Fibroblast of peridontal ligament (primary cell): Measurements from ENCODE around the gene CCDC50.

Experiments
- DNase-seq: peaks from one replicate; pipeline ENCODE4 v3.0.0-alpha.2; 2010; ENCODE audit errors: extremely low read depth

CCDC50 gene, protein sequence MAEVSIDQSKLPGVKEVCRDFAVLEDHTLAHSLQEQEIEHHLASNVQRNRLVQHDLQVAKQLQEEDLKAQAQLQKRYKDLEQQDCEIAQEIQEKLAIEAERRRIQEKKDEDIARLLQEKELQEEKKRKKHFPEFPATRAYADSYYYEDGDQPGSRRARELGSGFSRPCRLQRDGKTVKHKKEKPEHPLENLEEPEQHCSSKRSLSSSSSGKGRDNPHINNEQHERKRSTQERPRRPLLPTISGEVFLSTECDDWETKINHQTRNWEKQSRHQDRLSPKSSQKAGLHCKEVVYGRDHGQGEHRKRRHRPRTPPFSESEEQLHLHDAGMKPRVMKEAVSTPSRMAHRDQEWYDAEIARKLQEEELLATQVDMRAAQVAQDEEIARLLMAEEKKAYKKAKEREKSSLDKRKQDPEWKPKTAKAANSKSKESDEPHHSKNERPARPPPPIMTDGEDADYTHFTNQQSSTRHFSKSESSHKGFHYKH

GRCh38 chr3:191328962-191329653, at the start of gene CCDC50:
Gene CCDC50, plus strand, starts transcription at chr3:191329394. Its CDS starts 281 bp downstream, at chr3:191329675.
- DNase-seq = peak; percentile 62

- DNase-seq = no peak
Observed at GRCh38 chr3:191280111-191280510, 49.1 kb upstream of the CCDC50 start.

GRCh38 chr3:191280882-191281281, 48.3 kb upstream of the CCDC50 start:
- DNase-seq = no peak

- DNase-seq = peak; percentile 72
Observed at GRCh38 chr3:191282251-191283185, 46.7 kb upstream of the CCDC50 start.

DNA sequence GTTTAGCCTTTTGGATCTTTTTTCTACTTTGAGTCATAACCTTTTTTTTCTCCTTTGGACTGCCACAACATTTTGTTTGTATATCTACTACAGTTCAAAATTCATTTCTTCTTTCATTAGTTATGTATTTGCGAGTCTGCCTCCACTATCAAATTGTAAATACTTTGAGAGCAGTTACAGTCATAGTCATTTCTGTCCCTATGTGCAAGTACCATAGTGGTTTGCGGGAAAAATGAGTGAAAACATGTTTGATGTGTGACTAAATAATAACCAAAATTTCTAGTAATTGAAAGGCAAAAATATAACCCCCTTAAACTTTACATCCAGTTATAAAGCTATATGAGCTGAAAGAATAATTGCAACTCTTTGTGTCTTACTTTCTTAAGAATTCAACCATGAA, 45.8 kb upstream of the CCDC50 start:
- no peak for DNase-seq

GRCh38 chr3:191290311-191291025, 38.7 kb upstream of the CCDC50 start:
- peak; percentile 51 for DNase-seq

DNA sequence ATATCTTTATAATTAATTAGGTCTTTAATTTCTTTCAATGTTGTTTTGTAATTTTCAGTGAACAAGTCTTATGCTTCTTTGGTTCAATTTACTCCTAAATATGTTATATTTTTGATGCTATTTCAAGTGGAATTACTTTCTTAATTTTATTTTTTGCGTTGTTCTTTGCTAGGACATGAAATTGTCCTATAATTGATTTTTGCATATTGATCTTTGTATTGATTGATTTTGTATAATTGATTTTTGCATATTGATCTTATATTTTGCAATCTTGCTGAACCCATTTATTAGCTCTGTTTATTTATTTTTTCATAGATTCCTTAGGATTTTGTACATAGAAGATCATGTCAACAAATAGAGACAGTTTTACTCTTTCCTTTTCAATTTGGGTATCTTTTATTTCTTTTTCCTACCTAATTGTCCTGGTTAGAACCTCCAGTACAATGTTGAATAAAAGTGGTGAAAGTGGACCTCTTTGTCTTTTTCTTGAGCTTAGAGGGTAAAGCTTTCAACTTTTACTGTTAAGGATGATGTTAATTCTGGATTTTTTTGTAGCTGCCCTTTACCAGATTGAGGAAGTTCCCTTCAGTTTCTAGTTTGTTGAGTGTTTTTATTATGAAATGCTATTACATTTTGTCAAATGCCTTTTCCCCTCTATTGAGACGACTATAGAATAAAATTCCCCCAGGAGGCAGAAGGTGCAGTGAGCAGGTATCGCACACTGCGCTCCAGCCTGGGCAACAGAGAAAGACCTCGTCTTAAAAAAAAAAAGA, 36.8 kb upstream of the CCDC50 start:
- DNase-seq = no peak

GRCh38 chr3:191294291-191294690, 34.9 kb upstream of the CCDC50 start:
- no peak for DNase-seq

- no peak for DNase-seq
Observed at GRCh38 chr3:191296041-191296541, 33.1 kb upstream of the CCDC50 start.

- no peak for DNase-seq
Observed at GRCh38 chr3:191298846-191299245, 30.3 kb upstream of the CCDC50 start.

GRCh38 chr3:191300422-191300821, 28.8 kb upstream of the CCDC50 start:
- DNase-seq = no peak

- DNase-seq = no peak
Observed at GRCh38 chr3:191301017-191301416, 28.2 kb upstream of the CCDC50 start.

DNA sequence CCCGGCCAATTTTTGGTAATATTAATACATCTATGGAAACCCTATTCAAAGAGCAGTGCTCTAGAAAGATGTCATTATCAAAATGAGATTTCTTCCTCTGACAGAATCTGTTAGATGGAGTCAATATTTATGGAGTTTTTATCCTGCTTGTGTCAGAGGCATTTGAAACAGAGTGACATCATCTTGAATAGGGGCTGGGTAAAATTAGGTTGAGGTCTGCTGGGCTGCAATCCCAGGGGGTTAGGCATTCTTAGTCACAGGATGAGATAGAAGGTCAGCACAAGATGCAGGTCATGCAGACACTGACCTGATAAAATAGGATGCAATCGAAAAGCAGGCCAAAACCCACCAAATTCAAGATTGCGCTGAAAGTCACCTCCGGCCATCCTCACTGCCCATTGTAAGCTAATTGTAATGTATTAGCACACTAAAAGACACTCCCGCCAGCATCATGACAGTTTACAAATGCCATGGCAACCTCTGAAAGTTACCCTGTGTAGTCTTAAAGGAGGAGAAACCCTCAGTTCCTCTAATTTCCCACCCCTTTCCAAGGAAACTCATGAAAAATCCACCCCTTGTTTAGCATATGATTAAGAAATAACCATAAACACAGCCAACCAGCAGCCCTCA, 27.3 kb upstream of the CCDC50 start:
- DNase-seq = no peak

DNA sequence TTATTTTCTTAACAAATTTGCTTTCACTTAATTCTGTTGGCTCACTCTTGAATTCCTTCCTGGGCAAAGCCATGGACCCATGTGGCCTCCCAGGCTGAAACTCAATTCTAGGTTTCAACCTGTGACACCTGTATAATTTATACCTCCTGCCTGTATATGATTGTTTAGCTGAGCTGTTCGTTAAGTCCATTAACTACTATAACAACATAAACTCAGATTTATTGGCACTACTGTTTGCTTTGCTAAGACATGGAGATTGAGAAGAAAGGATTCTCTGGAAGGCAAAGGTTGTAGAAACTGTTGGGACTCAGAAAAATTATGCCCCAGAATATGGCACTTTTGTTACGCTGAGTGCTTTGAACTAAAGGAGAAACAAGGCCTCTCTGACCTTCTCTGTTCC, 26.7 kb upstream of the CCDC50 start:
- no peak for DNase-seq

GRCh38 chr3:191303596-191303995, 25.6 kb upstream of the CCDC50 start:
- no peak for DNase-seq

DNA sequence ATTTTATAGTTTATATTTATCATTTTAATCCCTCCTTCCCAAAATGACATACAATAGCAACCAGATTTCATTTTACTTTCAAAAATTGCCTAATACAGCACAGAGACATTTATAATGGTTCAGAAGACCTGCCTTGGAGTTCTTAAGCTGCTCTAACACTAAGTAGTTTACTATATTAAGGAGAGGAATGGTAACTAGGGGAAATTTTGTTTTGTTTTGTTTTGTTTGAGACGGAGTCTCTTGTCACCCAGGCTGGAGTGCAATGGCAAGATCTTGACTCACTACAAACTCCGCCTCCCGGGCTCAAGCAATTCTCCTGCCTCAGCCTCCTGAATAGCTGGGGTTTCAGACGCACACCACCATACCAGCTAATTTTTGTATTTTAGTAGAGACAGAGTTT, 22.8 kb upstream of the CCDC50 start:
- no peak for DNase-seq

GRCh38 chr3:191307341-191307740, 21.9 kb upstream of the CCDC50 start:
- no peak for DNase-seq

DNA sequence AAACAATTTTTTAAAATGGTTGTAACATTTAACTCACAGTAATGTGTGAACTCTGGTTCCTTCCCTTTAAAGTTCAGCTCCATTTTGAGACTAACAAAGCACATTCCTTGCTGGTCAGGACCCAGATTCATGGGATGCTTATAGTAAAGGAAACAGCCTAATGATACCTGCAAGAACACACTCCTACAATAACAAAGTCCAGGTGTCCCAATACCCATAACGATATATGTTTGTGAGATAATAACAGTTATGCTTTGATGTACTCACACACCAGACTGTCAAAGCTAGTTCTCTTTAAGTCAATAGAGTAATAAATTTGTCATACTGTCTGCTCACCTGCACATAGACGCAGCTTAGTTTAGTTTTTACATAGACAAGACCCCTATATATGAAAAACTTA, 15.9 kb upstream of the CCDC50 start:
- no peak for DNase-seq

GRCh38 chr3:191314109-191314728, 15.0 kb upstream of the CCDC50 start:
- DNase-seq = no peak
